ENCODE measurements around the gene CTNNBIP1.

CTNNBIP1 gene

DNA sequence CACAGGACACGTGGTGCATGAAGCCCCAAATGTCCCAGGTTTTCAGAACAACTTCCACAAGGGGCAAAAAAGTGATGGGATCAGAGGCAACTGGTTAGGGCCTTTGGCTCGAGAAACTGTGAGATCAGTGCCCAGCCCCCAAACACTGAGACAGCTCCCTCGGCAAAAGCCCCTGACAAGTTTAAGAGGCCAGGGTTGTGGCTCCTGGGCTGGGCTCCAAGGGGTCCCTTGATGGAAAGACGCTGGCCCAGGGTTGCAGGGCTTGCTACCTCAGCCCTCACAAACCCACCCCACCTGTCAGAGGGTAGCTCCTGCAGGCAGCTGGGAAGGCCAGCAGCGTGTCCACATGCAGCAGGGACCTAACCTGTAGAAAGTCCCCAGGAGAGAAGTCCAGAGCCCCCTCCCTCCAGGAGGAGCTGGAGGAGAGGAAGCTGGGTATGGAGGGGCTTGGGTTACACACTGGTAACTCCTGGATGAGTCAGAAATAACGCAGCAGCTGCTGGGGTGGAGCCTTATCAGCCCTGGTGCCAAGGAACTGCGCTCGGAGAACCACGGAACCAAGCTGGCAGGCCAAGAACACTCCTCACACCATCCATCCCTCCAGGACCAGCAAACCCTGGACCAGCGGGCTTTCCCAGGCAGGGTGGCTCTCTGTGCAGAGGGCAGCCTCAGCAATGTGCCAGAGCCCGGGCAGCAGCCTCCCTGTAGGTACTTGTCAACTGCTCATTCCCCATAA is 37.5 kb downstream of the CTNNBIP1 start:
- Histone ChIP-seq H4K20me1 (ENCODE audit: insufficient read depth) (no peaks in the 10 kb centered on the region; the same call in 1 of the 2 replicates), H3K27me3 (ENCODE audit: insufficient read depth, low read depth) (no peaks in the 10 kb centered on the region), H3K4me1 (ENCODE audit: low read depth, poor library complexity, severe bottlenecking) (peaks cover 2% of the 10 kb centered on the region), H3K4me2 (no peak overlapping the region), H3K4me3 (IDR thresholded peaks at IDR 0.05; ENCODE audit: insufficient read depth, low read depth, low read length) (no peak overlapping the region), H3K9ac (no peak overlapping the region), H3K36me3 (ENCODE audit: insufficient read depth) (no peaks in the 10 kb centered on the region), H2AFZ (ENCODE audit: low read depth) (no peak overlapping the region), H3K79me2 (ENCODE audit: insufficient read depth, low read depth) (no peaks in the 10 kb centered on the region), H3K27ac (no peak overlapping the region)
- TF ChIP-seq, protein P1, sequence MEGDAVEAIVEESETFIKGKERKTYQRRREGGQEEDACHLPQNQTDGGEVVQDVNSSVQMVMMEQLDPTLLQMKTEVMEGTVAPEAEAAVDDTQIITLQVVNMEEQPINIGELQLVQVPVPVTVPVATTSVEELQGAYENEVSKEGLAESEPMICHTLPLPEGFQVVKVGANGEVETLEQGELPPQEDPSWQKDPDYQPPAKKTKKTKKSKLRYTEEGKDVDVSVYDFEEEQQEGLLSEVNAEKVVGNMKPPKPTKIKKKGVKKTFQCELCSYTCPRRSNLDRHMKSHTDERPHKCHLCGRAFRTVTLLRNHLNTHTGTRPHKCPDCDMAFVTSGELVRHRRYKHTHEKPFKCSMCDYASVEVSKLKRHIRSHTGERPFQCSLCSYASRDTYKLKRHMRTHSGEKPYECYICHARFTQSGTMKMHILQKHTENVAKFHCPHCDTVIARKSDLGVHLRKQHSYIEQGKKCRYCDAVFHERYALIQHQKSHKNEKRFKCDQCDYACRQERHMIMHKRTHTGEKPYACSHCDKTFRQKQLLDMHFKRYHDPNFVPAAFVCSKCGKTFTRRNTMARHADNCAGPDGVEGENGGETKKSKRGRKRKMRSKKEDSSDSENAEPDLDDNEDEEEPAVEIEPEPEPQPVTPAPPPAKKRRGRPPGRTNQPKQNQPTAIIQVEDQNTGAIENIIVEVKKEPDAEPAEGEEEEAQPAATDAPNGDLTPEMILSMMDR (conservative IDR thresholded peaks at IDR 0.05; ENCODE audit: low read depth, low read length) = no peak

DNA sequence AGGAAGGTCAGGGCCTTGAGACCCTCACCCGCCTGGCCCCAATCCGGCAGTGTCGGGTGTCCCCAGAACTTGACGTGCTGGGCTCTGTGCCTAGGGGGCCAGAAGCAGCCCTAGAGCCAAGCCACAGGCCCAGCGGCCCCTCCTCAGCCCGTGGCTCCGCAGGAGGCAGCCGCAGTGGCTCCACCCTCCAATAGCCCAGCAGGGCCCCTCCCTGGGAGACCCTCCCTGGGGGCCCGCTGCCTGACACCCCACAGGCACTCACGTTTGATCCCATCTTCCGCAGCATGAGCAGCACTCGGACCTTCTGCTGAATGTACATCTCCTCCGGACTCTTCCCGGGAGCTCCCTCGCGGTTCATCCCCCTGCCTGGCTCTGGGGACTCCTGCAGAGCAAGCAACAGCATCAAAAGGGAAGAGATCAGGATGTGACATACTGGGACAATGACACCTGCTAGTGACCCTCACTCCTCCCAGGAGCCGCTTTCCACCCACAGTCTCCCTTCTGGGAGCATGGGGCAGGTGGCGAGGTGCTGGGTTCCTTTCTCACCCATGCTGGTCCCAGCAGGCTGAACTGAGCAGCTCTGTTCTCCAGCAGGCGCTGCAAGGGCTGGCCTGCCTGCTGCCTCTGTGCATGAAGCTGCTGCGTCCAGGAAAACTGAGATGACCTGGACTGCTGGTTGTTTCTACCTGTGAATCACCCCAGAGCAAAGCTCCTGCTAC is 38.2 kb downstream of the CTNNBIP1 start:
- Histone ChIP-seq H3K79me2 (ENCODE audit: insufficient read depth, low read depth) (no peaks in the 10 kb centered on the region), H3K27ac (no peak overlapping the region), H2AFZ (ENCODE audit: low read depth) (no peak overlapping the region), H3K4me1 (ENCODE audit: low read depth, poor library complexity, severe bottlenecking) (peaks cover 6% of the 10 kb centered on the region), H3K27me3 (ENCODE audit: insufficient read depth, low read depth) (no peaks in the 10 kb centered on the region), H3K4me3 (IDR thresholded peaks at IDR 0.05; ENCODE audit: insufficient read depth, low read depth, low read length) (no peak overlapping the region), H3K4me2 (no peak overlapping the region), H3K36me3 (ENCODE audit: insufficient read depth) (no peaks in the 10 kb centered on the region), H4K20me1 (ENCODE audit: insufficient read depth) (no peaks in the 10 kb centered on the region; the same call in 1 of the 2 replicates), H3K9ac (no peak overlapping the region)
- TF ChIP-seq, protein P1 (conservative IDR thresholded peaks at IDR 0.05; ENCODE audit: low read depth, low read length) = no peak

DNA sequence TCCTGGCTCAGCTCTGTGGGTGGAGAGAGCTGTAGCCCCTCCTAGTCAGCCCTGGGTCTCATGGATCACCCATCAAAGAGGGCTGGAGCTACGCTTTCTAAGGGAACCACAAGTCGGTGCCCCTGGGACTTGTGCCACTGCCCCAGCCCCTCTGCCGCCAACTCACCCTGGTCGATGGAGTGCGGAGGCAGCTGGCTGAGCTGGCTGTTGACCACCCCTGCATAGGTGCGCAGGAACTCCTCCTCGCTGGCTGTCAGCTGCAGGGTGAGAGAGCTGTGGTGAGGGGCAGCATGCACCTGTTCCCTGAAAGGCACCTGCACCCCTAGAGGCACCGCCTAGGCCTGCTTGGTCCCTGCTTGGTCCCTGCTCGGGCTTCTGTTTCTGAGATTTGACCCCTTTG is 39.0 kb downstream of the CTNNBIP1 start:
- Histone ChIP-seq H3K4me3 (IDR thresholded peaks at IDR 0.05; ENCODE audit: insufficient read depth, low read depth, low read length) (no peak overlapping the region), H4K20me1 (ENCODE audit: insufficient read depth) (no peaks in the 10 kb centered on the region; the same call in 1 of the 2 replicates), H3K9ac (no peak overlapping the region), H3K36me3 (ENCODE audit: insufficient read depth) (no peaks in the 10 kb centered on the region), H3K79me2 (ENCODE audit: insufficient read depth, low read depth) (no peaks in the 10 kb centered on the region), H3K27me3 (ENCODE audit: insufficient read depth, low read depth) (no peaks in the 10 kb centered on the region), H3K4me2 (no peak overlapping the region), H2AFZ (ENCODE audit: low read depth) (no peak overlapping the region), H3K4me1 (ENCODE audit: low read depth, poor library complexity, severe bottlenecking) (peaks cover 6% of the 10 kb centered on the region), H3K27ac (no peak overlapping the region)
- TF ChIP-seq, protein P1 (conservative IDR thresholded peaks at IDR 0.05; ENCODE audit: low read depth, low read length) = no peak

DNA sequence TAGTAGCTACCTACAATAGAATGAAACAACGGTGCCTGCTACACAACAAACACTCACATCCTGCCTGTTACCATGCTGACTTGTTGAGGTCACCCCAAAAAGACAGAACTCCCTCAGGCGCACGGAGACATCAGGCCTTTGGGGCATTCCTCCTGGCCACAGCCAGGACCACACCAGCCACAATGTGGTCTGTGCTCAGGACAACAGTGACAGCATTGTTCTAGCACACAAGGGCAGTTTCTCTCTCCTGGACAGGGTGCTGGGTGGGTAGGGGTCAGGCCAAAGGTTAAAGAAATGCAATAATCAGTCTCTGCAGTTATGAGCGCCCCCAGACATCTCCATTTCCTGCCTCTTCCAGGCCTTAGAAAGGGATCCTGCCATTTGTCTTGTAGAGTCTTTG is 39.5 kb downstream of the CTNNBIP1 start:
- Histone ChIP-seq H3K4me3 (IDR thresholded peaks at IDR 0.05; ENCODE audit: insufficient read depth, low read depth, low read length) (no peak overlapping the region), H3K9ac (no peak overlapping the region), H4K20me1 (ENCODE audit: insufficient read depth) (no peaks in the 10 kb centered on the region; the same call in 1 of the 2 replicates), H3K4me2 (no peak overlapping the region), H3K79me2 (ENCODE audit: insufficient read depth, low read depth) (no peaks in the 10 kb centered on the region), H3K4me1 (ENCODE audit: low read depth, poor library complexity, severe bottlenecking) (peaks cover 6% of the 10 kb centered on the region), H3K27me3 (ENCODE audit: insufficient read depth, low read depth) (no peaks in the 10 kb centered on the region), H3K36me3 (ENCODE audit: insufficient read depth) (no peaks in the 10 kb centered on the region), H2AFZ (ENCODE audit: low read depth) (no peak overlapping the region), H3K27ac (no peak overlapping the region)
- TF ChIP-seq, protein P1 (conservative IDR thresholded peaks at IDR 0.05; ENCODE audit: low read depth, low read length) = no peak
